Mesendoderm (in vitro differentiated cells): Measurements from ENCODE around the gene ZFP36.
"Not testable (repeated sequence)": the region's sequence is repeated elsewhere in the genome, so short reads cannot be mapped to it uniquely, and the experiment has no call there.

Experiments used
- DNase-seq: peaks from one replicate; pipeline ENCODE4 v3.0.0; 2013
- H2AK5ac ChIP-seq: 2 replicates; pipeline ENCODE4 v1.6.1; 2013; ENCODE audit warnings: low read length, inconsistent platforms
- H2BK120ac ChIP-seq: 2 replicates; pipeline ENCODE4 v1.6.1; 2013; ENCODE audit warnings: low read depth, mild to moderate bottlenecking, low read length, moderate library complexity, mixed read lengths
- H2BK15ac ChIP-seq: replicated peaks from 2 replicates; pipeline ENCODE4 v1.6.1; 2013; ENCODE audit warnings: low read depth, mild to moderate bottlenecking, moderate library complexity
- H2BK5ac ChIP-seq: 2 replicates; pipeline ENCODE4 v1.6.1; 2013; ENCODE audit warnings: low read length, inconsistent platforms
- H3K18ac ChIP-seq: 2 replicates; pipeline ENCODE4 v1.6.1; 2013; ENCODE audit warnings: mild to moderate bottlenecking, low read length, mixed read lengths
- H3K23ac ChIP-seq: one replicate; pipeline ENCODE4 v1.6.1; 2013; ENCODE audit warnings: low read length
- H3K27ac ChIP-seq: 2 replicates; pipeline ENCODE4 v1.5.1; 2013; ENCODE audit warnings: low read depth, mild to moderate bottlenecking, inconsistent platforms, low read length, moderate library complexity
- H3K27me3 ChIP-seq: 2 replicates; pipeline ENCODE4 v1.6.1; 2013; ENCODE audit warnings: low read length, control low read depth, mild to moderate bottlenecking, inconsistent platforms; ENCODE audit not compliant: insufficient read depth, poor library complexity
- H3K36me3 ChIP-seq: 2 replicates; pipeline ENCODE4 v1.6.1; 2013; ENCODE audit warnings: low read length, inconsistent platforms; ENCODE audit not compliant: control insufficient read depth, insufficient read depth
- H3K4ac ChIP-seq: one replicate; pipeline ENCODE4 v1.6.1; 2013; ENCODE audit warnings: low read depth, mild to moderate bottlenecking, low read length, moderate library complexity
- H3K4me1 ChIP-seq: 2 replicates; pipeline ENCODE4 v1.6.1; 2013; ENCODE audit warnings: low read depth, low read length, inconsistent platforms; ENCODE audit not compliant: control insufficient read depth
- H3K4me2 ChIP-seq: 2 replicates; pipeline ENCODE4 v1.6.1; 2013; ENCODE audit warnings: low read length
- H3K4me3 ChIP-seq: 2 replicates; pipeline ENCODE4 v1.5.1; 2013; ENCODE audit warnings: mild to moderate bottlenecking, low read length
- H3K56ac ChIP-seq: one replicate; pipeline ENCODE4 v1.6.1; 2013; ENCODE audit warnings: low read length
- H3K79me1 ChIP-seq: 2 replicates; pipeline ENCODE4 v1.6.1; 2013; ENCODE audit warnings: low read length, inconsistent platforms
- H3K79me2 ChIP-seq: 2 replicates; pipeline ENCODE4 v1.6.1; 2013; ENCODE audit warnings: mild to moderate bottlenecking, low read length; ENCODE audit not compliant: control insufficient read depth, insufficient read depth
- H3K9ac ChIP-seq: 2 replicates; pipeline ENCODE4 v1.6.1; 2013; ENCODE audit warnings: low read length, inconsistent platforms
- H4K5ac ChIP-seq: one replicate; pipeline ENCODE4 v1.6.1; 2013; ENCODE audit warnings: low read length
- H4K8ac ChIP-seq: one replicate; pipeline ENCODE4 v1.6.1; 2013; ENCODE audit warnings: low read depth, mild to moderate bottlenecking, control low read depth, low read length, moderate library complexity
- WGBS: extraction: QIAGEN DNeasy Blood & Tissue Kit; methylation state at CpG from one replicate; pipeline ENCODE4 v1.1.7; 2013; ENCODE audit warnings: low lambda C conversion rate, missing lambda C conversion rate; ENCODE audit not compliant: insufficient coverage; ENCODE audit errors: extremely low coverage; 5-methylcytosine and 5-hydroxymethylcytosine counted together

ZFP36 gene

GRCh38 chr19:39377373-39378362 lies 29.0 kb upstream of the ZFP36 start:
- Histone ChIP-seq H3K23ac (no peak overlapping the region), H4K8ac (no peak overlapping the region), H3K36me3 (peaks cover 23% of the 10 kb centered on the region), H4K5ac (no peak overlapping the region), H3K56ac (no peak overlapping the region), H3K4me1 (no peaks in the 10 kb centered on the region), H3K79me2 (no peaks in the 10 kb centered on the region), H2AK5ac (no peak overlapping the region), H3K4me2 (no peak overlapping the region), H3K18ac (no peak overlapping the region), H3K4ac (no peak overlapping the region), H3K79me1 (no peaks in the 10 kb centered on the region), H3K27me3 (no peaks in the 10 kb centered on the region), H3K9ac (no peak overlapping the region), H2BK15ac (no peak overlapping the region), H2BK120ac (no peak overlapping the region), H2BK5ac (no peak overlapping the region), H3K27ac (no peak overlapping the region), H3K4me3 (no peak overlapping the region)
- no peak for DNase-seq
- no CpG with 5 or more reads among the region's 18 CpGs for WGBS

GRCh38 chr19:39379366-39379765 lies 27.3 kb upstream of the ZFP36 start:
- not testable (repeated sequence) for H3K27me3 ChIP-seq, H2BK15ac ChIP-seq, H2BK5ac ChIP-seq, H2AK5ac ChIP-seq, H3K9ac ChIP-seq, H3K56ac ChIP-seq, H2BK120ac ChIP-seq, H3K4me1 ChIP-seq, H3K4ac ChIP-seq, H3K18ac ChIP-seq, H3K79me1 ChIP-seq, H3K23ac ChIP-seq, DNase-seq, H4K8ac ChIP-seq, H3K4me3 ChIP-seq, H4K5ac ChIP-seq, H3K4me2 ChIP-seq, H3K27ac ChIP-seq, H3K79me2 ChIP-seq
- peaks cover 21% of the 10 kb centered on the region for H3K36me3 ChIP-seq
- WGBS: no CpG with 5 or more reads among the region's 4 CpGs

- Histone ChIP-seq H3K79me2 (no peaks in the 10 kb centered on the region), H4K8ac (no peak overlapping the region), H3K56ac (no peak overlapping the region), H3K79me1 (no peaks in the 10 kb centered on the region), H3K4ac (no peak overlapping the region), H3K27ac (no peak overlapping the region), H3K4me2 (no peak overlapping the region), H3K18ac (no peak overlapping the region), H3K23ac (no peak overlapping the region), H4K5ac (no peak overlapping the region), H2AK5ac (no peak overlapping the region), H3K9ac (no peak overlapping the region), H3K36me3 (peaks cover 21% of the 10 kb centered on the region), H3K27me3 (no peaks in the 10 kb centered on the region), H3K4me3 (no peak overlapping the region), H2BK120ac (no peak overlapping the region), H2BK15ac (no peak overlapping the region), H3K4me1 (no peaks in the 10 kb centered on the region), H2BK5ac (no peak overlapping the region)
- no CpG with 5 or more reads among the region's 14 CpGs for WGBS
- no peak for DNase-seq
Measured at GRCh38 chr19:39379865-39380396, 26.7 kb upstream of the ZFP36 start.

GRCh38 chr19:39380521-39381502 lies 25.8 kb upstream of the ZFP36 start:
- Histone ChIP-seq H3K56ac (no peak overlapping the region), H3K79me1 (no peaks in the 10 kb centered on the region), H3K23ac (no peak overlapping the region), H3K4me1 (no peaks in the 10 kb centered on the region), H3K27me3 (no peaks in the 10 kb centered on the region), H4K5ac (no peak overlapping the region), H3K79me2 (no peaks in the 10 kb centered on the region), H2AK5ac (no peak overlapping the region), H3K18ac (no peak overlapping the region), H3K9ac (no peak overlapping the region), H4K8ac (no peak overlapping the region), H3K4me3 (no peak overlapping the region), H3K36me3 (peaks cover 21% of the 10 kb centered on the region), H2BK5ac (no peak overlapping the region), H2BK15ac (no peak overlapping the region), H3K4me2 (no peak overlapping the region), H3K27ac (no peak overlapping the region), H2BK120ac (no peak overlapping the region), H3K4ac (no peak overlapping the region)
- DNase-seq: no peak
- no CpG with 5 or more reads among the region's 17 CpGs for WGBS

- no peak overlapping the region for H3K4me2 ChIP-seq
- H3K4me3 ChIP-seq: no peak overlapping the region
- no peaks in the 10 kb centered on the region for H3K4me1 ChIP-seq
- H3K27ac ChIP-seq: no peak overlapping the region
- H3K79me1 ChIP-seq: no peaks in the 10 kb centered on the region
- no peak overlapping the region for H3K18ac ChIP-seq
- no peak overlapping the region for H3K56ac ChIP-seq
- H4K8ac ChIP-seq: no peak overlapping the region
- H4K5ac ChIP-seq: no peak overlapping the region
- no peak for DNase-seq
- H2BK15ac ChIP-seq: no peak overlapping the region
- no peak overlapping the region for H2BK120ac ChIP-seq
- H2BK5ac ChIP-seq: no peak overlapping the region
- H3K23ac ChIP-seq: no peak overlapping the region
- WGBS: no CpG with 5 or more reads among the region's 10 CpGs
- no peak overlapping the region for H3K9ac ChIP-seq
- no peaks in the 10 kb centered on the region for H3K27me3 ChIP-seq
- no peak overlapping the region for H2AK5ac ChIP-seq
- peaks cover 20% of the 10 kb centered on the region for H3K36me3 ChIP-seq
- no peak overlapping the region for H3K4ac ChIP-seq
- no peaks in the 10 kb centered on the region for H3K79me2 ChIP-seq
Measured at GRCh38 chr19:39381910-39382611, 24.6 kb upstream of the ZFP36 start.
